Type B pancreatic cell (in vitro differentiated cells): ENCODE data around the gene SYT6. TPM values are rescaled to one million over a fixed set of nuclear protein-coding genes. Genes with fewer than 3 reads are reported as not detected.

Experiments used
- DNase-seq: peaks from one replicate; pipeline ENCODE4 v3.0.0; 2021; ENCODE audit warnings: mixed read lengths; ENCODE audit not compliant: unreplicated experiment; ENCODE audit errors: extremely low spot score
- H3K27ac Mint-ChIP-seq: 2 replicates; pipeline ENCODE4 v1.8.0; 2021; ENCODE audit warnings: mild to moderate bottlenecking, mixed read lengths
- H3K27me3 Mint-ChIP-seq: 2 replicates; pipeline ENCODE4 v1.8.0; 2021; ENCODE audit warnings: mixed read lengths
- H3K36me3 Mint-ChIP-seq: 2 replicates; pipeline ENCODE4 v1.8.0; 2021; ENCODE audit warnings: mixed read lengths
- H3K4me1 Mint-ChIP-seq: one replicate; pipeline ENCODE4 v1.8.0; 2021; ENCODE audit warnings: mixed read lengths; ENCODE audit not compliant: unreplicated experiment
- H3K4me3 Mint-ChIP-seq: 2 replicates; pipeline ENCODE4 v1.8.0; 2021; ENCODE audit warnings: mild to moderate bottlenecking, mixed read lengths
- H3K9me3 Mint-ChIP-seq: 2 replicates; pipeline ENCODE4 v1.8.0; 2021; ENCODE audit warnings: mixed read lengths
- CTCF ChIP-seq: fragments of 200-600 bp; sonication (generic); conservative IDR thresholded peaks from 2 replicates; pipeline ENCODE4 v1.5.0; 2021; ENCODE audit warnings: antibody characterized with exemption, mild to moderate bottlenecking
- total RNA-seq: library from RNA; stranded (reverse); gene quantifications from 2 replicates; pipeline ENCODE4 v1.2.1, GENCODE V29; 2021; ENCODE audit warnings: low replicate concordance

The SYT6 gene
- total RNA-seq, 1 donor from 2014 or later: 3.0 TPM

GRCh38 chr1:114159941-114160340 lies 6.3 kb upstream of the SYT6 start:
- no peaks in the 10 kb centered on the region for H3K9me3 Mint-ChIP-seq
- peaks cover 84% of the 10 kb centered on the region for H3K27me3 Mint-ChIP-seq
- no peak for DNase-seq
- no peaks in the 10 kb centered on the region for H3K4me1 Mint-ChIP-seq
- no peaks in the 10 kb centered on the region for H3K36me3 Mint-ChIP-seq
- H3K4me3 Mint-ChIP-seq: no peak overlapping the region
- no peak for TF ChIP-seq CTCF
- no peak overlapping the region for H3K27ac Mint-ChIP-seq

GRCh38 chr1:114157275-114157660 lies 3.6 kb upstream of the SYT6 start:
- H3K9me3 Mint-ChIP-seq: no peaks in the 10 kb centered on the region
- no peak for DNase-seq
- peaks cover 4% of the 10 kb centered on the region for H3K4me1 Mint-ChIP-seq
- H3K36me3 Mint-ChIP-seq: no peaks in the 10 kb centered on the region
- H3K27me3 Mint-ChIP-seq: peaks cover 85% of the 10 kb centered on the region
- no peak overlapping the region for H3K27ac Mint-ChIP-seq
- H3K4me3 Mint-ChIP-seq: no peak overlapping the region
- no peak for TF ChIP-seq CTCF

- Mint-ChIP-seq H3K27ac (no peak overlapping the region), H3K4me3 (no peak overlapping the region), H3K27me3 (peaks cover 89% of the 10 kb centered on the region), H3K9me3 (no peaks in the 10 kb centered on the region), H3K36me3 (no peaks in the 10 kb centered on the region), H3K4me1 (peaks cover 4% of the 10 kb centered on the region)
- DNase-seq: no peak
- TF ChIP-seq CTCF: no peak
Observed at GRCh38 chr1:114156538-114157274, 3.0 kb upstream of the SYT6 start.

- Mint-ChIP-seq H3K4me3 (no peak overlapping the region), H3K27ac (no peak overlapping the region), H3K4me1 (peaks cover 4% of the 10 kb centered on the region), H3K36me3 (no peaks in the 10 kb centered on the region), H3K27me3 (peaks cover 89% of the 10 kb centered on the region), H3K9me3 (no peaks in the 10 kb centered on the region)
- no peak for DNase-seq
- no peak for TF ChIP-seq CTCF
Observed at GRCh38 chr1:114155706-114156105, 2.0 kb upstream of the SYT6 start.

- Mint-ChIP-seq H3K27ac (no peak overlapping the region), H3K4me3 (no peak overlapping the region), H3K36me3 (no peaks in the 10 kb centered on the region), H3K4me1 (peaks cover 4% of the 10 kb centered on the region), H3K27me3 (peaks cover 89% of the 10 kb centered on the region), H3K9me3 (no peaks in the 10 kb centered on the region)
- DNase-seq: no peak
- TF ChIP-seq CTCF: no peak
Observed at GRCh38 chr1:114154963-114155322, 1.3 kb upstream of the SYT6 start.
